ENCODE data around the gene PRDM16. TPM values are rescaled to one million over a fixed set of nuclear protein-coding genes. Genes with fewer than 3 reads are reported as not detected.

Gene PRDM16
- total and polyA plus RNA-seq, 3 donors from 2014 or later: 2.1 to 5.6 (median 4.7) TPM

- no peak overlapping the region for H3K4me3 ChIP-seq
- no peaks in the 10 kb centered on the region for H3K9me3 ChIP-seq
- peaks cover 13% of the 10 kb centered on the region for H3K4me1 ChIP-seq
- no peak for DNase-seq
- intact Hi-C loops (cut with DNase I; ENCODE audit: low total_unique reads): no loop called here
- TF ChIP-seq CTCF (IDR thresholded peaks at IDR 0.05) (no peak), POLR2A (IDR thresholded peaks at IDR 0.05) (no peak)
- no peaks in the 10 kb centered on the region for H3K27me3 ChIP-seq
- 48 to 89% methylated on average over 9 to 17 of the region's 17 CpGs for WGBS, 2 donors
- H3K27ac ChIP-seq: no peak overlapping the region
- H3K36me3 ChIP-seq (ENCODE audit: low read depth, missing control alignments): no peaks in the 10 kb centered on the region
These were observed 51.1 kb downstream of the PRDM16 start for GRCh38 chr1:3120140-3120539.

- no peak for DNase-seq
- TF ChIP-seq CTCF (IDR thresholded peaks at IDR 0.05) (no peak), POLR2A (IDR thresholded peaks at IDR 0.05) (no peak)
- H3K4me1 ChIP-seq: peaks cover 21% of the 10 kb centered on the region
- no peak overlapping the region for H3K4me3 ChIP-seq
- H3K9me3 ChIP-seq: no peaks in the 10 kb centered on the region
- intact Hi-C loops (cut with DNase I; ENCODE audit: low total_unique reads): no loop called here
- no peaks in the 10 kb centered on the region for H3K36me3 ChIP-seq (ENCODE audit: low read depth, missing control alignments)
- 89 to 93% methylated on average over 14 of the region's 14 CpGs for WGBS, 2 donors
- no peak overlapping the region for H3K27ac ChIP-seq
- no peaks in the 10 kb centered on the region for H3K27me3 ChIP-seq
These were observed 52.0 kb downstream of the PRDM16 start for GRCh38 chr1:3120994-3121393.

- no peaks in the 10 kb centered on the region for H3K36me3 ChIP-seq (ENCODE audit: low read depth, missing control alignments)
- H3K4me1 ChIP-seq: peaks cover 27% of the 10 kb centered on the region
- H3K4me3 ChIP-seq: no peak overlapping the region
- TF ChIP-seq POLR2A (IDR thresholded peaks at IDR 0.05) (no peak), CTCF (IDR thresholded peaks at IDR 0.05) (no peak)
- no peaks in the 10 kb centered on the region for H3K27me3 ChIP-seq
- WGBS, 2 donors: 77 to 83% methylated on average over 35 to 46 of the region's 46 CpGs
- no peak overlapping the region for H3K27ac ChIP-seq
- no peaks in the 10 kb centered on the region for H3K9me3 ChIP-seq
- DNase-seq: no peak
- intact Hi-C loops (cut with DNase I; ENCODE audit: low total_unique reads): no loop called here
These were observed 52.6 kb downstream of the PRDM16 start for GRCh38 chr1:3121401-3122210.

- no peak for TF ChIP-seq POLR2A (IDR thresholded peaks at IDR 0.05)
- TF ChIP-seq CTCF (IDR thresholded peaks at IDR 0.05): no peak
- no peak for DNase-seq
- Histone ChIP-seq H3K36me3 (ENCODE audit: low read depth, missing control alignments) (no peaks in the 10 kb centered on the region), H3K27me3 (no peaks in the 10 kb centered on the region), H3K4me3 (no peak overlapping the region), H3K27ac (no peak overlapping the region), H3K9me3 (no peaks in the 10 kb centered on the region), H3K4me1 (peaks cover 30% of the 10 kb centered on the region)
- intact Hi-C loops (cut with DNase I; ENCODE audit: low total_unique reads): no loop called here
- WGBS, 2 donors: 87 to 94% methylated on average over 12 of the region's 12 CpGs
These were observed 53.3 kb downstream of the PRDM16 start for GRCh38 chr1:3122311-3122710.

- TF ChIP-seq CTCF (IDR thresholded peaks at IDR 0.05) (no peak), POLR2A (IDR thresholded peaks at IDR 0.05) (no peak)
- 87 to 100% methylated on average over 2 to 3 of the region's 3 CpGs for WGBS, 2 donors
- no peaks in the 10 kb centered on the region for H3K9me3 ChIP-seq
- H3K27me3 ChIP-seq: no peaks in the 10 kb centered on the region
- H3K36me3 ChIP-seq (ENCODE audit: low read depth, missing control alignments): no peaks in the 10 kb centered on the region
- H3K4me1 ChIP-seq: peaks cover 49% of the 10 kb centered on the region
- H3K4me3 ChIP-seq: no peak overlapping the region
- intact Hi-C loops (cut with DNase I; ENCODE audit: low total_unique reads): no loop called here
- no peak for DNase-seq
- H3K27ac ChIP-seq: no peak overlapping the region
These were observed 55.2 kb downstream of the PRDM16 start for GRCh38 chr1:3124246-3124645.

All from testis (tissue), 3 donors.